ENCODE data around the gene PARD3. TPM values are rescaled to one million over a fixed set of nuclear protein-coding genes. Genes with fewer than 3 reads are reported as not detected.

PARD3 gene
- total RNA-seq, 4 donors from 2014 or later, result 27.3 to 65.3 (median 55.6) TPM

GRCh38 chr10:34081347-34081743 lies 733.8 kb downstream of the PARD3 start:
- Histone ChIP-seq H3K27ac (no peak overlapping the region), H3K4me3 (no peak overlapping the region), H3K4me1 (peaks cover 0 to 6% (median 0%) of the 10 kb centered on the region in 4 donors), H3K9me3 (peaks cover 0 to 6% of the 10 kb centered on the region in 2 donors), H3K27me3 (no peaks in the 10 kb centered on the region), H3K36me3 (no peaks in the 10 kb centered on the region)
- intact Hi-C loops (cut with DNase I; ENCODE audit: low total_unique reads) (no loop called here), in situ Hi-C loops (cut with MboI; ENCODE audit: low pct_ligation_motif_present in 1 of 4, low pct_unique_long_range_greater_than_20kb in 1 of 4, low sequenced_read_pairs in 3 of 4) (no loop called here)
- TF ChIP-seq CTCF (IDR thresholded peaks at IDR 0.05) (no peak), POLR2A (IDR thresholded peaks at IDR 0.05) (no peak)
- no peak for DNase-seq
- WGBS, 2 donors (ENCODE audit: low coverage in 1 of 2), result 57 to 67% methylated on average over 5 to 6 of the region's 6 CpGs

- in situ Hi-C loops (cut with MboI; ENCODE audit: low pct_ligation_motif_present in 1 of 4, low pct_unique_long_range_greater_than_20kb in 1 of 4, low sequenced_read_pairs in 3 of 4) (no loop called here), intact Hi-C loops (cut with DNase I; ENCODE audit: low total_unique reads) (no loop called here)
- no peaks in the 10 kb centered on the region for H3K36me3 ChIP-seq
- TF ChIP-seq CTCF (IDR thresholded peaks at IDR 0.05), result no peak
- peak in 2 of 3 donors; percentile 69 to 73 for TF ChIP-seq POLR2AphosphoS5 (IDR thresholded peaks at IDR 0.05)
- no peak for DNase-seq
- no peak overlapping the region for H3K4me3 ChIP-seq
- no peaks in the 10 kb centered on the region for H3K27me3 ChIP-seq
- H3K4me1 ChIP-seq, result peaks cover 0 to 6% (median 0%) of the 10 kb centered on the region in 4 donors
- peak overlapping the region in 2 of 4 donors; percentile 41 to 53 for H3K27ac ChIP-seq
- 77 to 86% methylated on average over 12 to 16 of the region's 16 CpGs for WGBS, 2 donors (ENCODE audit: low coverage in 1 of 2)
- peaks cover 0 to 6% of the 10 kb centered on the region in 2 donors for H3K9me3 ChIP-seq
Measured at GRCh38 chr10:34080485-34081346, 734.4 kb downstream of the PARD3 start.

GRCh38 chr10:34079702-34080484 lies 735.2 kb downstream of the PARD3 start:
- H3K4me1 ChIP-seq, result peaks cover 0 to 6% (median 0%) of the 10 kb centered on the region in 4 donors
- peak overlapping the region in 2 of 4 donors; percentile 41 to 53 for H3K27ac ChIP-seq
- TF ChIP-seq EP300 (IDR thresholded peaks at IDR 0.05; ENCODE audit: low read depth), result no peak
- TF ChIP-seq POLR2A (IDR thresholded peaks at IDR 0.05), result no peak
- TF ChIP-seq POLR2AphosphoS5 (IDR thresholded peaks at IDR 0.05), result no peak
- no peak for TF ChIP-seq CTCF (IDR thresholded peaks at IDR 0.05)
- intact Hi-C loops (cut with DNase I; ENCODE audit: low total_unique reads) (no loop called here), in situ Hi-C loops (cut with MboI; ENCODE audit: low pct_ligation_motif_present in 1 of 4, low pct_unique_long_range_greater_than_20kb in 1 of 4, low sequenced_read_pairs in 3 of 4) (no loop called here)
- 89 to 90% methylated on average over 7 to 17 of the region's 17 CpGs for WGBS, 2 donors (ENCODE audit: low coverage in 1 of 2)
- no peak overlapping the region for H3K4me3 ChIP-seq
- DNase-seq, result no peak
- H3K9me3 ChIP-seq, result peaks cover 0 to 6% of the 10 kb centered on the region in 2 donors
- no peaks in the 10 kb centered on the region for H3K27me3 ChIP-seq
- H3K36me3 ChIP-seq, result no peaks in the 10 kb centered on the region

GRCh38 chr10:34078745-34079470 lies 736.2 kb downstream of the PARD3 start:
- DNase-seq, result no peak

More at GRCh38 chr10:34078745-34079470, 736.2 kb downstream of the PARD3 start:
- intact Hi-C loops (cut with DNase I; ENCODE audit: low total_unique reads), result no loop called here
- TF ChIP-seq CTCF (IDR thresholded peaks at IDR 0.05) (no peak), EP300 (IDR thresholded peaks at IDR 0.05; ENCODE audit: low read depth) (no peak), POLR2AphosphoS5 (IDR thresholded peaks at IDR 0.05) (no peak), POLR2A (IDR thresholded peaks at IDR 0.05) (no peak)
- in situ Hi-C loops (cut with MboI; ENCODE audit: low pct_ligation_motif_present in 1 of 4, low pct_unique_long_range_greater_than_20kb in 1 of 4, low sequenced_read_pairs in 3 of 4), result no loop called here
- 68 to 80% methylated on average over 8 to 22 of the region's 22 CpGs for WGBS, 2 donors (ENCODE audit: low coverage in 1 of 2)
- no peak overlapping the region for H3K4me3 ChIP-seq
- H3K27ac ChIP-seq, result no peak overlapping the region
- H3K4me1 ChIP-seq, result peaks cover 0 to 6% (median 0%) of the 10 kb centered on the region in 4 donors
- H3K27me3 ChIP-seq, result no peaks in the 10 kb centered on the region
- H3K9me3 ChIP-seq, result peaks cover 0 to 4% of the 10 kb centered on the region in 2 donors
- no peaks in the 10 kb centered on the region for H3K36me3 ChIP-seq
